ENCODE results near the gene RAB7B.

Gene RAB7B

DNA sequence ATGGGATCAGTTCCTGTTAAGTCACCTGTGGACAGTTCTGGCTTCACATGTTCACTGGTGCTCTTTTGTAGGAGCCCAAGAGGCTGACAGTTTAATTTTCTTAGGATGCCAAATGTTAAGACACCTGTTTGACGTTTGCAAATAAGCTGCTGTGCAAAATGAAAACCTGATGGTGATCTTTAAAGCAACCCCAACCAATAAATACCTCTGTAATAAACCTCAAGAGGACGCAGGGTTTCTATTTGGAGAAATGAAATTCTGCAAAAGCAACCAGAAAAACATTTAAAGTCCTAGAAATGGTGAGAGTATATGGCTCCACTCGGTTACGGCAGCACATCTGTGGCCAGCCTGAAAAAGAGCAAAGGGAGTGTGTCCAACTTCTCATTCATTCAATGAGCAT is 44.1 kb upstream of the RAB7B start:
- TF ChIP-seq CTCF (IDR thresholded peaks at IDR 0.05; ENCODE audit: low read depth, low read length) = no peak
- H3K4me3 ChIP-seq (replicated peaks in 1 of 2; ENCODE audit: low read depth in 2 of 2, low read length in 2 of 2) = no peak overlapping the region
- no peak for DNase-seq (ENCODE audit: low read depth in 2 of 2)

- no peak for DNase-seq (ENCODE audit: low read depth in 2 of 2)
- TF ChIP-seq CTCF (IDR thresholded peaks at IDR 0.05; ENCODE audit: low read depth, low read length) = no peak
- H3K4me3 ChIP-seq (replicated peaks in 1 of 2; ENCODE audit: low read depth in 2 of 2, low read length in 2 of 2) = no peak overlapping the region
Measured at GRCh38 chr1:206041640-206042039, 38.4 kb upstream of the RAB7B start.

DNA sequence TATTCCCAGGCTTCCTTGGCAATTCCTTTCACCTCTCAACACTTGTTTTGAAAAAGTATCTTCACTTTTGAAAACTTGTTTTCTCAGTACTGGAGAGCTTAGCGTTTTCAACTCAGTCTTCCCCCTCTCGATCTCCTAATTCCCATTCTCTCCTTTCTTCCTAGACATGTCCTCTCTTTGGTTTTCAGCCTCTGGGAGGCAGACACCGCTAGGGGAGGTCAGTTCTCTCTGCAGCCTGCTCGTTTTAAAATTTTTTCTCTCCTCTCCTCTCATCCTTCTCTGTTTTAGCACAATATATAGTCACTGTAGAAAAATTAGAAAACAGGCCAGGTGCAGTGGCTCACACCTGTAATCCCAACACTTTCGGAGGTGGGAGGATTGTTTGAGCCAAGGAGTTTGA is 37.1 kb upstream of the RAB7B start:
- no peak for DNase-seq (ENCODE audit: low read depth in 2 of 2)
- no peak for TF ChIP-seq CTCF (IDR thresholded peaks at IDR 0.05; ENCODE audit: low read depth, low read length)
- H3K4me3 ChIP-seq (replicated peaks in 1 of 2; ENCODE audit: low read depth in 2 of 2, low read length in 2 of 2) = no peak overlapping the region

DNA sequence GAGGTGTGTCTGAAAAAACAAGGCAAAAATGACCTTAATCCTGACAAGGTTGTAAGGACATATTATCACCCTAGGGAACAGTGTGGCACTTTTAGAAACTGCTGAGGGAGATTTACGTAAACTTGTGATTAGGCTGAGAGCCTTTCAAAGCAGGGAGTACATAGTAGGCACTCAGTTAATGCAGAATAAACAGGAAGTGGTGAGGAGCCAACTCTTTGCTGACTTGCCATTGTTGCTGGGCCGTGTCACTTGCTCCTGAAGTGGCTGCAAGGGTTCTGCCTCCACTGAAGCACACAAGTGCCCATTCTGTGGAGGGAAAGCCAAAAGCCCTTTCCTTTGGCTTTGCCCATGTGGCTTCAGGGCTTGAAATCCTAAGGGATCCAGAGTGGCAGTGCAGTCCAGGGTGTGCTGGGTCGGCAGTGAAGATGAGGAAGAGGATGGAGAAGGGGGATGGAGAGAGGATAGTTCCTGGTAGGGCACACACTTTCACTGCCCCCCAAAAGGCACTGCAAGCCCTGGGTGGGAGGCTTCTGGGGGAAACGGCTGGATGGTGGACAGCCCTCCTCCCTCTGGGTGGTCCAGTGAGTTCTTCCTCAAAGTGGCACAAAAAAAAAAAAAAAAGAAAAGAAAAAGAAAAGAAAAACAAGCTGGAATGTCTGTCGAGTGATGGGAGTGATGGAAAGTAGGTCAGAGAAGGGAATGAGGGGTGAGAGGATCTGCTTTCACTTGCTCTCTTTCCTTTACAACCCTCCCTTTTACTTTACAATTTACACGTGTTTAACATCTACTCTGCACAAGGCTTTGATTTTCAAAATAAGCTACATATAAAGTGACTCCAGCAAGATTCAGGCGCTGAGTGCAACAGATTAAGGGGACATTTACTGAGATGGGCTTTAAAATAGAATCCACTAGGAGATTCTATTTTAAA is 36.1 kb upstream of the RAB7B start:
- no peak overlapping the region for H3K4me3 ChIP-seq (replicated peaks in 1 of 2; ENCODE audit: low read depth in 2 of 2, low read length in 2 of 2)
- no peak for DNase-seq (ENCODE audit: low read depth in 2 of 2)
- no peak for TF ChIP-seq CTCF (IDR thresholded peaks at IDR 0.05; ENCODE audit: low read depth, low read length)

GRCh38 chr1:206037581-206037980 is 34.4 kb upstream of the RAB7B start:
- H3K4me3 ChIP-seq (replicated peaks in 1 of 2; ENCODE audit: low read depth in 2 of 2, low read length in 2 of 2) = no peak overlapping the region
- DNase-seq (ENCODE audit: low read depth in 2 of 2) = no peak

DNA sequence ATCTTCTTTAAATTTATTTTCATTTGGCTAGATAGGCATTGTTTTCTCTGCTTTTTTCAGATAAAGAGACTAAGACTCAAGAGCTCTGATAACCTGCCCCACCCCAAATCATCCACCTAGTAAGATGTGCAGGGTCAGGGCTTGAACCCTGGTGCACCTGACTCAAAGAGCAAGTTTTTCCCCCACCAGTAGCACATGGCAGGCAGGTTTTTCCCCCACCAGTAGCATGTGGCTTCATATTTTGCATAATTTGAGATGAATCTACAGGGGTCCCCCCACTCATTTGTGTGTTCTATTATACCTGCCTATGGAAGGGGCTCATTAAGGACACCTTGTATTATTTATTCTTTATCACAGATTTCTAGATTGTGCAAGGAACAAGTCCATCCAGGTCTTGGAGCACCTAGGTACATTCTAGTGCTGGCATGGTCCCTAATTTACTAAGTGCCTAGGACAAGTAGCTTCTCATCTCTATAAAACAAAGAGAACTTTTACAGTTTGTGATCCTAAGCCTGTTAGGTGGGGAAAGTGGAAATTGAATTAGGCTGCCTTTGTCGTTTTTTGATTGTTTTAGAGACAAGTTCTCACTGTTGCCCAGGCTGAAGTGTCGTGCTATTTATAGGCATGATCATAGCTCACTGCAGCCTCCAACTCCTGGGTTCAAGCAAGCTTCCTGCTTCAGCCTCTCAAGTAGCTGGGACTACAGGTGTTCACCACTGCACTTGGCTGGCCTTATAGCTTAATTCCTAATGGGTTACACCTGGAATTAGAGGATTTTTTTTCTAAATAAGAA is 33.7 kb upstream of the RAB7B start:
- H3K4me3 ChIP-seq (replicated peaks in 1 of 2; ENCODE audit: low read depth in 2 of 2, low read length in 2 of 2) = no peak overlapping the region
- no peak for TF ChIP-seq CTCF (IDR thresholded peaks at IDR 0.05; ENCODE audit: low read depth, low read length)
- no peak for DNase-seq (ENCODE audit: low read depth in 2 of 2)

More at GRCh38 chr1:206037581-206037980, 34.4 kb upstream of the RAB7B start:
- TF ChIP-seq CTCF (IDR thresholded peaks at IDR 0.05; ENCODE audit: low read depth, low read length) = no peak

Data from cardiac fibroblast (primary cell).